ENCODE data around the gene LRCH1. TPM values are rescaled to one million over a fixed set of nuclear protein-coding genes. Genes with fewer than 3 reads are reported as not detected.

LRCH1 gene
- total RNA-seq, 4 donors from 2014 or later = 54.3 to 72.2 (median 57.4) TPM

DNA sequence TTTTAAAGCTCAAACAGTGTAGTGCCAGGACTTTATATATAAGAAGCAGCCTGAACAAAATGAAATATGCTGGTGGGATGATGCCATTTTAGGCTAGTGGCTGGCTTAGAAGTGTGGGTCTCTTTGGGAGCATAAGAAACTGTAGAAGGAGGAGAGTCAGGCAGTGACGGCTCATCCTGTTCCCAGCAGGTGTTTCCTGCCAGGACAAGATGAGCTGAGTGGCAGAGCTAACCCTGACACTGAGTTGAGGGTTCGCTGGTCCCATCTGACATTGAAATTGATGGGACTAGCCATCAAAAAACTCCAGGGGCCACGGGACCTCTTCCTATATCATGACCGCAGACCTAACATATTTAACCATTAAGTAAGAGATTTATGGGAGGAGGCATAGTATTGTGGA, 192.7 kb downstream of the LRCH1 start:
- H3K4me1 ChIP-seq = no peaks in the 10 kb centered on the region
- peaks cover 3 to 89% of the 10 kb centered on the region in 2 donors for H3K36me3 ChIP-seq
- no peaks in the 10 kb centered on the region for H3K27me3 ChIP-seq
- no peaks in the 10 kb centered on the region for H3K9me3 ChIP-seq
- no peak overlapping the region for H3K4me3 ChIP-seq
- 83 to 86% methylated on average over 2 to 3 of the region's 4 CpGs for WGBS, 2 donors (ENCODE audit: low coverage in 1 of 2)
- no peak overlapping the region for H3K27ac ChIP-seq
- TF ChIP-seq EP300 (IDR thresholded peaks at IDR 0.05) (no peak), POLR2A (IDR thresholded peaks at IDR 0.05) (no peak), POLR2AphosphoS5 (IDR thresholded peaks at IDR 0.05) (no peak)
- TF ChIP-seq, protein P1, sequence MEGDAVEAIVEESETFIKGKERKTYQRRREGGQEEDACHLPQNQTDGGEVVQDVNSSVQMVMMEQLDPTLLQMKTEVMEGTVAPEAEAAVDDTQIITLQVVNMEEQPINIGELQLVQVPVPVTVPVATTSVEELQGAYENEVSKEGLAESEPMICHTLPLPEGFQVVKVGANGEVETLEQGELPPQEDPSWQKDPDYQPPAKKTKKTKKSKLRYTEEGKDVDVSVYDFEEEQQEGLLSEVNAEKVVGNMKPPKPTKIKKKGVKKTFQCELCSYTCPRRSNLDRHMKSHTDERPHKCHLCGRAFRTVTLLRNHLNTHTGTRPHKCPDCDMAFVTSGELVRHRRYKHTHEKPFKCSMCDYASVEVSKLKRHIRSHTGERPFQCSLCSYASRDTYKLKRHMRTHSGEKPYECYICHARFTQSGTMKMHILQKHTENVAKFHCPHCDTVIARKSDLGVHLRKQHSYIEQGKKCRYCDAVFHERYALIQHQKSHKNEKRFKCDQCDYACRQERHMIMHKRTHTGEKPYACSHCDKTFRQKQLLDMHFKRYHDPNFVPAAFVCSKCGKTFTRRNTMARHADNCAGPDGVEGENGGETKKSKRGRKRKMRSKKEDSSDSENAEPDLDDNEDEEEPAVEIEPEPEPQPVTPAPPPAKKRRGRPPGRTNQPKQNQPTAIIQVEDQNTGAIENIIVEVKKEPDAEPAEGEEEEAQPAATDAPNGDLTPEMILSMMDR (IDR thresholded peaks at IDR 0.05) = no peak
- ATAC-seq = no peak

DNA sequence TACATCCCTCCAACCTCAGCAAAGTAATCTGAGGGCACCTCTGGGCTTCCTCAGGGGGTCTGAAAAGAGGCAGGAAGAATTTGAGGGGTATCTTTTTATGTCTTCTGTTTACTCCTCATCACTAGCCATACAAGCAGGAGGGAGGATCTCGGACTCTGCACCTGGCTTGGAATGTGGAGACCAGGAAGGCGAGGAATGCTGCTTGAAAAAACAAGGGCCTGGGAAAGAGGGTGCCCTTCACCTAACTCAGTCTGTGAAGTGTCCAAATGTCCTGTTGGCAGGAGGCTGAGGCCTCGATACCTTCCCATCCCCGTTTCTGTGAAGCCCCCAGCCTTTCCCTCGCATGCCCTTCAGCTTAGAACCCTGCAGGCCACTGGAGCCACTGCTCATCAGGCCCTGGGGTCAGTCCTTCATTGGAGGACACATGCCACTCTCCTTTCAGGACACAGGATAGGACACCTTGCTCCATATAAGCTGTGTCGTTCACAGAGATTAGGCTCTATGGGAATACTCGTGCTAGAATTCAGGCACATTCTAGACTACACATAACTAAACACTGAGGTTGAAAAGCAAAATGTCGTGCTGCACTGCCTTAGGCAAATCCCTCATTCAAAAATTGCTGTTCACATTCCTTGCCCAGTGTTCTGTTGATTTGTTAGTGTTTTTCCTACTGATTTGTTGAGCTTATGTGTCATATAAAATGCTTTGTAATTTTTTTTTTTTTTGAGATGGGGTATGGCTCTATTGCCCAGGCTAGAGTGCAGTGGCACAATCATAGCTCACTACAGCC, 194.3 kb downstream of the LRCH1 start:
- Histone ChIP-seq H3K4me1 (no peaks in the 10 kb centered on the region), H3K27me3 (no peaks in the 10 kb centered on the region), H3K4me3 (no peak overlapping the region), H3K27ac (no peak overlapping the region), H3K36me3 (peaks cover 4 to 89% of the 10 kb centered on the region in 2 donors), H3K9me3 (no peaks in the 10 kb centered on the region)
- no peak for TF ChIP-seq POLR2AphosphoS5 (IDR thresholded peaks at IDR 0.05)
- TF ChIP-seq EP300 (IDR thresholded peaks at IDR 0.05) = no peak
- no peak for TF ChIP-seq POLR2A (IDR thresholded peaks at IDR 0.05)
- TF ChIP-seq, protein P1 (IDR thresholded peaks at IDR 0.05) = no peak
- WGBS, 2 donors (ENCODE audit: low coverage in 1 of 2) = 92% methylated on average over 2 to 7 of the region's 8 CpGs
- ATAC-seq = no peak

DNA sequence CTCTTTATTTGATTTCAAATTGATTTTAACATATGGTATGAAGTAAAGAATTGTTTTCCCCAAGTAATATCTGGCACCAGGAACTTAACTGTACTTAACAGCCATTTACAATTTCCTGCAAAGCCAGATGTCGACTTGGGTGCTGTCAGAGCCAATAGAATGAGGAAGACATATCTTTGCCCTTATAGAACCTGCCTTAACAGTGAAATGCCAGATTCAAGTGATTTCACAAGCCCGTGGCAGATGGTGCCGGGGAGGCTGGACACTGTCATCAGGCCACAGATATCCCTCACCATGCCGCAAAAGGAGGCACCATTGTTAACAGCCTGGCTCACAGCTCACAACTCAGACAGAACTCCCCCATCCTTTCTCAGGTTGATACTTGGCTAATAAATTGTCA, 195.3 kb downstream of the LRCH1 start:
- no peak overlapping the region for H3K4me3 ChIP-seq
- WGBS, 2 donors (ENCODE audit: low coverage in 1 of 2) = 81 to 94% methylated on average over 3 to 4 of the region's 4 CpGs
- no peak overlapping the region for H3K27ac ChIP-seq
- no peaks in the 10 kb centered on the region for H3K9me3 ChIP-seq
- no peaks in the 10 kb centered on the region for H3K4me1 ChIP-seq
- peaks cover 4 to 87% of the 10 kb centered on the region in 2 donors for H3K36me3 ChIP-seq
- TF ChIP-seq POLR2AphosphoS5 (IDR thresholded peaks at IDR 0.05) (no peak), POLR2A (IDR thresholded peaks at IDR 0.05) (no peak)
- TF ChIP-seq, protein P1 (IDR thresholded peaks at IDR 0.05) = no peak
- no peak for ATAC-seq
- no peaks in the 10 kb centered on the region for H3K27me3 ChIP-seq

- Histone ChIP-seq H3K36me3 (peaks cover 4 to 75% of the 10 kb centered on the region in 2 donors), H3K27me3 (no peaks in the 10 kb centered on the region), H3K27ac (no peak overlapping the region), H3K9me3 (no peaks in the 10 kb centered on the region), H3K4me3 (no peak overlapping the region), H3K4me1 (no peaks in the 10 kb centered on the region)
- TF ChIP-seq POLR2AphosphoS5 (IDR thresholded peaks at IDR 0.05) = no peak
- no peak for TF ChIP-seq EP300 (IDR thresholded peaks at IDR 0.05)
- TF ChIP-seq, protein P1 (IDR thresholded peaks at IDR 0.05) = no peak
- TF ChIP-seq POLR2A (IDR thresholded peaks at IDR 0.05) = no peak
- WGBS, 2 donors (ENCODE audit: low coverage in 1 of 2) = 32 to 41% methylated on average over 2 of the region's 2 CpGs
- ATAC-seq = no peak
Observed at GRCh38 chr13:46749951-46750350, 197.0 kb downstream of the LRCH1 start.
